Globus pallidus (tissue), 1 donor: ENCODE measurements around the gene ZNF215.
A peak's percentile ranks its signal among the peaks of the same experiment; 100 is the strongest.
"Not testable (repeated sequence)": the region's sequence is repeated elsewhere in the genome, so short reads cannot be mapped to it uniquely, and the experiment has no call there.

Experiments used
- DNase-seq: peaks from one replicate; pipeline ENCODE4 v3.0.0-alpha.2; 2015; ENCODE audit warnings: low spot score

ZNF215 gene

DNA sequence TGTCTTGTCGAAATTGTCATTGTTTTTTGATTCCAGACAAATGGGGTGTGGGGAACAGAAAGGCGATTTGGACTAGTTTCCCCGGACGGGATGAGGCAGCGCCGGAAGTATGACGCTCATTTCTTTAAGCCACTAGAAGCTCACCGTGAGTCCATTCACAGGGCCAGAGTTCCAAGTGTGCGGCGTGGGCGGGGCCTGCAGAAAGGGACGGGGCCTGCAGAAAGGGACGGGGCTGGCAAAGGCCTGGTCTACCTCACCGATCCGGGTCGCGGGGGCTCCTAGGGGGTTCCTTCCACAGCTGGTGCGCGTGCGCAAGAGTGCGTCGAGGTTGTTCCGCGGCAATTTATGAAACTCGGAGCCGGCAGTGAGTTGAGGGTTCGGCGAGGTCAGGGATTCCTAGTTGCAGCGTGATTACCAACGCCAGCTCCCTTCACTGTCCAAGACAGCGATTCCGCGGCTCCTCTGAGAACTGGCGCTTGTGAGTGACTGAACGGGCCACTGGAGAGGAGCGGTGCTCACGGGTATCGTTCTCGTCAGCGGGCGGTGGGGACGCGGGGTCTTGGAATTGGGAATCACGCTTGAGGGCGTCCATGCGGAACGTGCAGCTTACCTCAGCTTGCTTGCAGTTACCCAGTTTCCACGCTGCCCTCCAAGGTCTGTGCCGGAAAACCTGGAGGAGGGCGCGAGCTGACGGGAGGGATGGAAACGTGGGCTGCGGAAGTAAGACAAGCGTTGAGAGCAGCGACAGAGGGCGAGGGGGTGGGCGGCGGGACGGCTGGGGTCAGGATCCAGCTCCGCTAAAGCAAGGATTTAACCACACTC, at the start of gene ZNF215:
Gene ZNF215, plus strand, starts transcription at position 219 of the 822 bp plus-strand sequence. CDS start 5,847 bp downstream, outside the sequence.
- DNase-seq: peak; percentile 1

- no peak for DNase-seq
These were observed 49.3 kb upstream of the ZNF215 start for GRCh38 chr11:6876914-6877313.

- DNase-seq: no peak
These were observed 43.5 kb upstream of the ZNF215 start for GRCh38 chr11:6882751-6883150.

DNA sequence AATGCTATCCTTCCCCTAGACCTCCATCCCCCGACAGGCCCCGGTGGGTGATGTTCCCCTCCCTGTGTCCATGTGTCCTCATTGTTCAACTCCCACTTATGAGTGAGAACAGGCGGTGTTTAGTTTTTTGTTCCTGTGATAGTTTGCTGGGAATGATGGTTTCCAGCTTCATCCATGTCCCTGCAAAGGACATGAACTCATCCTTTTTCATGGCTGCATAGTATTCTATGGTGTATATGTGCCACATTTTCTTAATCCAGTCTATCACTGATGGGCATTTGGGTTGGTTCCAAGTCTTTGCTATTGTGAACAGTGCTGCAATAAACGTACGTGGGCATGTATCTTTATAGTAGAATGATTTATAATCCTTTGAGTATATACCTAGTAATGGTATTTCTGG, 38.5 kb upstream of the ZNF215 start:
- DNase-seq: not testable (repeated sequence)

DNA sequence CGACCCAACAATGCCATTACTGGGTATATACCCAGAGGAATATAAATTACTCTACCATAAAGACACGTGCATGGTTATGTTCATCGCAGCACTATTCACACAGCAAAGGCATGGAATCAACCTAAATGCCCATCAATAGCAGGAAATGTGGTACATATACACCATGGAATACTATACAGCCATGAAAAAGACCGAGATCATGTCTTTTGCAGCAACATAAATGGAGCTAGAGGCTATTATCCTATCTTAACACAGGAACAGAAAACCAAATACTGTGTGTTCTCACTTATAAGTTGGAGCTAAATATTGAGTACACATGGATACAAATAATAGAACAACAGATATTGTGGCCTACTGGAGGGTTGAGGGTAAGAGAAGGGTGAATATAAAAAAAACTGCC, 37.4 kb upstream of the ZNF215 start:
- DNase-seq: no peak

GRCh38 chr11:6889835-6890234, 36.4 kb upstream of the ZNF215 start:
- no peak for DNase-seq

- DNase-seq: no peak
These were observed 33.8 kb upstream of the ZNF215 start, which contains the start of gene OR2D2 for GRCh38 chr11:6892400-6892799. TSS of gene OR2D2 (minus strand) at chr11:6892500. CDS start at chr11:6892500, 0 bp downstream.

DNA sequence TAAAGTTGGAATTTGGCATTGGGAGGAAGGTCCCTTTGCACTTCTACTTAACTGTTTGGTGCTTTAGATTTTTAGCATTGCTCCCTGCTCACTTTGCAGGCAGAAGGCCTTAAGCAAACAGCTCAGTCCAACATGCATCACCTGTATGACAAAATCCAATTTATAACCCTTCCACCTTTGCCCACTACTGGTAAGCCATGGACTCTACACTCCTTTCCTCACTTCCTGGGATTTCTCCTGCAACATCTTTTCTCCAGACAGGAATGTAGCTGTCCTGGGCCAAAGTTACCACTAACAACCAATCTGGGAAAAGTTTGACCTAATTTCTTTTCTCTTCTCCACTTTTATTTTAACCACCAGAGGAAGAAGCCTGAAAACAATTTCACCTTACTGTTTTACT, 32.1 kb upstream of the ZNF215 start:
- DNase-seq: no peak

DNA sequence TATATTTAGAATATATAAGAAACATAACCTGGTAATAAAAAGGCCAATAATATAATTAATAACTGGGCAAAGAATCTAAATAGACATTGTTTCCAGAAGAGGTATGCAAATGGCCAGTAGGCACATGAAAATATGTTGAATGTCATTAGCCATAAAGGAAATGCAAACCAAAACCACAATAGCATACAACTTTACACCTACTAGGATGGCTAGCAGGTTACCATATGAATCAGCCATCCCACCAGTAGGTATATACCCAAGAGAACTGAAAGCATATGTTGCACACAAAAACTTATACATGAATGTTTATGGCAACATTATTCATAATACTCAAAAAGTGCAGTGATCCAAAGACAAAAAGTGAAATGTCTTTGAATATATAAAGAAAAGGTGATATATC, 31.2 kb upstream of the ZNF215 start:
- DNase-seq: no peak

DNA sequence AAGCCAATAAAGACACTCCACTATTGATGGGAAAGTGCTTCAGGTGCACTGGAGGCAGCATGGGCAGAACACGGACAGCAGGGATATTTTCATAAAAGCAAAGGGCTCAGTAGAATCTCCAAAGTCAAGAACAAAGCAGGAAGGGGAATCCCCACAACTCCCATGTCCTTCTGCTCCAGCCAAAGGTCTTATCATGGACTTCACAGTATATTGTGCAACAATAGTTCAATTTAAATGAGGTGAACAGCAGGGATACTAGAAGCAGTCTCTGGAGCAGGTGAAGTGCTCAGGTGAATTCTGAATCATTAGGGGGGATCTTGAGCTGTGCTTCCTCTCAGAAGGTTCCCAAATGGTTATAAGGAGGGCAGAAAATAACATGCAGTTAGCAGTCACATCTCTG, 27.3 kb upstream of the ZNF215 start:
- DNase-seq: no peak

DNA sequence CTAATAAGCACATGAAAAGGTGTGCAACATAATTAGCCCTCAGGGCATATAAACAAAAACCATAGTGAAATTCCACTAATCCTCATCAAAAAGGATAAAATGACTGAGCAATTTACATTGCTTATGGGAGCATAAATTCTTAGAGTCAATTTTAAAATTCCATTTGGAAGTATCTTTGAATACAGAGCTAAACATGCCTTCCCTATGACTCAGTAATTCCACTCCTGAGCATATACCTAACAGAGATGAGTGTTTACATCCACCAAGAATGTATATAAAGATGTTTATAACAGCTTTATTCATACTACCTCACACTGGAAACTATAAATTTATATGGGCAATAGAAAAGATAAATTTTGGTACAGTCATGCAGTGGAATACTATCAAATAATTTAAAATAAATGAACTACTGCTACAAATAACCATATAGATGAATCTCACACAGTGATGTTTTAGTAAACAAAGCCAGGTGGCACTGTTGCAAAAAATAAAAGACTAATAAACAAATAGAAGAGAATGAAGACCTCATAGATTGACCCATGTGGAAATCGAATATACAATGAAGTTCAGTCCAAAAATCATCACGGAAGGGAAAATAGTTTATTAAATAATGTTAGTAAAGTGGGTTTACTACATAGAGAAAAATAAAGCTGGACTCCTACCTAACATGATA, 25.8 kb upstream of the ZNF215 start:
- no peak for DNase-seq

DNA sequence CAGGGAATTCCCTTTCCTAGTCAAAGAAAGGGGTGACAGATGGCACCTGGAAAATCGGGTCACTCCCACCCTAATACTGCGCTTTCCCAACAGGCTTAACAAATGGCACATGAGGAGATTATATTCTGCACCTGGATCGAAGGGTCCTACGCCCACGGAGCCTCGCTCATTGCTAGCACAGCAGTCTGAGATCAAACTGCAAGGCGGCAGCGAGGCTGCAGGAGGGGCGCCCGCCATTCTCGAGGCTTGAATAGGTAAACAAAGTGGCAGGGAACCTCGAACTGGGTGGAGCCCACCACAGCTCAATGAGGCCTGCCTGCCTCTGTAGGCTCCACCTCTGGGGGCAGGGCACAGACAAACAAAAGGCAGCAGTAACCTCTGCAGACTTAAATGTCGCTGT, 21.4 kb upstream of the ZNF215 start:
- not testable (repeated sequence) for DNase-seq

- no peak for DNase-seq
These were observed 14.8 kb upstream of the ZNF215 start for GRCh38 chr11:6911378-6911777.

DNA sequence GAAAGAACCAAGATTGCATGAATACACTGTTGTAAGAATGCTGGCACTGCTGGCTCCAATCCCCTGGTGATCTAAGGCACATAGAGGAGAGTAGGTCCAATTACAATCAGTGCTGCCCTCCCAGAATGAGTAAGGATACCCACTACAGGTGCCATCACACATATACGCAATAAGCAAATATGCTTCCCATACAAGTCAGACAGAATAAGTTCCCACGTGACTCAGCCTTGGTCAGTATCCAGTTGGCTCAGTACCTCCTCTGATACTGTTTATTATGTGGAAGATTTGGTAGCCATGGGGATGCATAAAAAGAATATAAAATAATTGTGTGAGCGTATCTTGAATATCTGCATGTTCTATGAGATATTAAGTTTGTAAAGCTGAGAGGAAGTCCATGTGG, 14.3 kb upstream of the ZNF215 start:
- DNase-seq: no peak

- no peak for DNase-seq
These were observed 6.5 kb upstream of the ZNF215 start for GRCh38 chr11:6919698-6920097.

DNA sequence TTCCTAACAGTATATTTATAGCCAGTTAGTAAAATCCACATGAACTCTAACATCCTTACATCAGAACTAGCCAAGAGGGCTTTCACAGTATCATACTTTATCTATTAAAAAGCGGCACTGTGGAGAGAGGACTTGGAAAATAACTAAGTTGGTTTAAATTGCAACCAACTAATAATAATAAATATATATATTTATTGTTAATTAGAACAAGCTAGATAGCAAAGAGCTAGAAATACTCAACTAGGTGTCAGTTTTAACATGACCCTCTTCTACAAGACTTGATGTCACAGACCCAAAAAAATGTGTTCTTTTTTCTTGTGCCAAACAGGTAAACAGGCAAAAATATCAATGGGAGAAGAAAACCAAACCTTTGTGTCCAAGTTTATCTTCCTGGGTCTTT, 5.5 kb upstream of the ZNF215 start, which contains the start of gene OR2D3:
Gene OR2D3, plus strand, starts transcription at position 301 of the 400 bp plus-strand sequence. Its CDS starts 0 bp downstream, at position 301.
- no peak for DNase-seq

GRCh38 chr11:6925007-6925577, 1.1 kb upstream of the ZNF215 start:
- no peak for DNase-seq

GRCh38 chr11:6925636-6926207, 504 bp upstream of the ZNF215 start:
- no peak for DNase-seq

GRCh38 chr11:6927030-6927617, 898 bp downstream of the ZNF215 start:
- DNase-seq: no peak

DNA sequence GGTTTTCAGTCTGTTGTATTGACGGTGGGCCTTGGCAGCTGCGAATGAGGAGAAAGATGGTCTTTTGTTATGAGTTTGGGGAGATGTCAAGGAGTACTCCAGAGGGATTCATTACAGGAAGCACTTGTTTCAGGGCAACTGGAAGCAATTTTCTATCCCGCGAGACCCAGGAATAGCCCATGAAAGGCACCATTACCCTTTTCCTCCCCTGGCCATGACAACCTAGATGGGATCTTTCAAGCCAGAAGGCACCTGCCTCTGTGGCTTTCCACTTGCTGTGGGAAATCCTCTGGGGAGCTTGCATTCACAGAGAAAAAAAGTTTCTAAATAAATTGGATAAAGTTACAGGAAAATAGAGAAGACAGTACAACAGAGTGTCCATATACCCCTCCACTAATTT, 2.7 kb downstream of the ZNF215 start:
- no peak for DNase-seq

DNA sequence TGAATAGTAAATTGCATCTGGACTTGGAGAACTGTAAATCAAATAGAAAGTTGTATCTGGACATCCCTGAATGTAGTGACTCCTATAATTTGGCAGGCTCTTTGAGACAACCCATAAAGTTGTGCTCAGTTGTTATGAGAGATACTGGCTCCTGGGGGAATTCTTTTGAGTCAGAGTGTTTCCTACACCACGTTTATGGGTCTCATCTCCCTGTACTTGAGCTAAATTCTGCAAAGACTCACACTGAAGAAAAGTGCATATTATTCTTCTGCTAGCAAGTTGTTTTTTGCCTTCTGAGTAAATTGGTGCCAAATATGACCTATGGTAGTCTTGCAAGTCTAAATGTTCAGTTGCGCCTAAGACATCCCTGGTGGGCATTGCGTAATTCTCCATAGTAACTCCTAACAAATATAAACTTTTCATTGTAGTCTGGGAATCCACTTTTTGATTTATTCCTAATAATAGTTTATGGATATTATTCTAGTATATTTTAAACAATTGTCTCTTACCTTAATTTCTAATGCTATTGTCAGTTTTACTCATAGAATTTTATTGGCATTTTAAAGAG, 5.0 kb downstream of the ZNF215 start:
- DNase-seq: no peak

GRCh38 chr11:6932145-6932544, 5.9 kb downstream of the ZNF215 start:
- no peak for DNase-seq
